ENCODE results near the gene SLC25A15.
A peak's percentile ranks its signal among the peaks of the same experiment; 100 is the strongest.

Gene SLC25A15

DNA sequence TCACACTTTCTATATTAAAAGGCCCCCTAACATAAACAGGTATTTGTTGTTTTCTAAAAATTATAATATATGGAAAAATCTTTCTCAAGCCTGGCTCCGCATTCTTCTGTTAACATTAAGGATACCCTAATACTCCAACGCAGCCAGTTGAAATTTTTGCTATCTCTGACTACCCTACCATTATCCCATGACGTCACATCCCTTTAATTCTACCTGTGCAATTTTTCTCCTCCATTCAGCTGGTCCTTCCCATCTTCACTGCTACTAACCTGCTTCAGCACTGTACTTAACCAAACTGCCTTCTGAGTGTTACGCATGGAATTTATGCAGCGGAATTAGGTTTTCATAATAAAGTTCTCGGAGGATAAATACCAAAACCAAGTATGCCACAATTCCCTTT is 19.4 kb upstream of the SLC25A15 start:
- Histone ChIP-seq H3K27me3 (ENCODE audit: insufficient read depth, poor library complexity, severe bottlenecking) (no peaks in the 10 kb centered on the region), H3K36me3 (ENCODE audit: low read depth) (peaks cover 22% of the 10 kb centered on the region), H3K4me3 (ENCODE audit: severe bottlenecking) (peak overlapping the region; percentile 82), H3K27ac (ENCODE audit: poor library complexity, severe bottlenecking) (no peak overlapping the region), H3K9me3 (ENCODE audit: severe bottlenecking) (no peaks in the 10 kb centered on the region), H3K4me1 (ENCODE audit: insufficient read depth, poor library complexity, severe bottlenecking) (peaks cover 6% of the 10 kb centered on the region)
- TF ChIP-seq, protein P1, sequence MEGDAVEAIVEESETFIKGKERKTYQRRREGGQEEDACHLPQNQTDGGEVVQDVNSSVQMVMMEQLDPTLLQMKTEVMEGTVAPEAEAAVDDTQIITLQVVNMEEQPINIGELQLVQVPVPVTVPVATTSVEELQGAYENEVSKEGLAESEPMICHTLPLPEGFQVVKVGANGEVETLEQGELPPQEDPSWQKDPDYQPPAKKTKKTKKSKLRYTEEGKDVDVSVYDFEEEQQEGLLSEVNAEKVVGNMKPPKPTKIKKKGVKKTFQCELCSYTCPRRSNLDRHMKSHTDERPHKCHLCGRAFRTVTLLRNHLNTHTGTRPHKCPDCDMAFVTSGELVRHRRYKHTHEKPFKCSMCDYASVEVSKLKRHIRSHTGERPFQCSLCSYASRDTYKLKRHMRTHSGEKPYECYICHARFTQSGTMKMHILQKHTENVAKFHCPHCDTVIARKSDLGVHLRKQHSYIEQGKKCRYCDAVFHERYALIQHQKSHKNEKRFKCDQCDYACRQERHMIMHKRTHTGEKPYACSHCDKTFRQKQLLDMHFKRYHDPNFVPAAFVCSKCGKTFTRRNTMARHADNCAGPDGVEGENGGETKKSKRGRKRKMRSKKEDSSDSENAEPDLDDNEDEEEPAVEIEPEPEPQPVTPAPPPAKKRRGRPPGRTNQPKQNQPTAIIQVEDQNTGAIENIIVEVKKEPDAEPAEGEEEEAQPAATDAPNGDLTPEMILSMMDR (IDR thresholded peaks at IDR 0.05; ENCODE audit: poor library complexity, severe bottlenecking), result no peak
- ATAC-seq (ENCODE audit: low read depth) (no peak), DNase-seq (ENCODE audit: low spot score) (no peak)

DNA sequence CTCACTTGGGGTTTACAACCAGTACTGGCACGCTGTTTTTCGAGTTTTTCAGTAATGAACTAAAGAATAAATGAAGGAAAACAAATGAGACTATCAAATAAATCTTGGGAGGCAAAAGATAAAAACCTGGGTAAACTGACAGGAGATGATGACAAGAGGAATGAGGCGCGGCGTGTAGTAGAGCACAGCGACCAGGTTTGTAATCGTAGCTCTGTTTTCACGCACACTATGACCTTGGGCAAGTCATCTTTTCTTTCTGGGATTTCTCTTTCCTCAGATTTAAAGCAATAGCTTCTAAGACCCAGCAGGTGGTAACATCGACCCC is 18.8 kb upstream of the SLC25A15 start:
- Histone ChIP-seq H3K27ac (ENCODE audit: poor library complexity, severe bottlenecking) (peak overlapping the region; percentile 51), H3K36me3 (ENCODE audit: low read depth) (peaks cover 16% of the 10 kb centered on the region), H3K4me1 (ENCODE audit: insufficient read depth, poor library complexity, severe bottlenecking) (peaks cover 6% of the 10 kb centered on the region), H3K27me3 (ENCODE audit: insufficient read depth, poor library complexity, severe bottlenecking) (no peaks in the 10 kb centered on the region), H3K9me3 (ENCODE audit: severe bottlenecking) (no peaks in the 10 kb centered on the region), H3K4me3 (ENCODE audit: severe bottlenecking) (peak overlapping the region; percentile 82)
- ATAC-seq (ENCODE audit: low read depth) (no peak), DNase-seq (ENCODE audit: low spot score) (no peak)
- TF ChIP-seq, protein P1 (IDR thresholded peaks at IDR 0.05; ENCODE audit: poor library complexity, severe bottlenecking), result no peak

DNA sequence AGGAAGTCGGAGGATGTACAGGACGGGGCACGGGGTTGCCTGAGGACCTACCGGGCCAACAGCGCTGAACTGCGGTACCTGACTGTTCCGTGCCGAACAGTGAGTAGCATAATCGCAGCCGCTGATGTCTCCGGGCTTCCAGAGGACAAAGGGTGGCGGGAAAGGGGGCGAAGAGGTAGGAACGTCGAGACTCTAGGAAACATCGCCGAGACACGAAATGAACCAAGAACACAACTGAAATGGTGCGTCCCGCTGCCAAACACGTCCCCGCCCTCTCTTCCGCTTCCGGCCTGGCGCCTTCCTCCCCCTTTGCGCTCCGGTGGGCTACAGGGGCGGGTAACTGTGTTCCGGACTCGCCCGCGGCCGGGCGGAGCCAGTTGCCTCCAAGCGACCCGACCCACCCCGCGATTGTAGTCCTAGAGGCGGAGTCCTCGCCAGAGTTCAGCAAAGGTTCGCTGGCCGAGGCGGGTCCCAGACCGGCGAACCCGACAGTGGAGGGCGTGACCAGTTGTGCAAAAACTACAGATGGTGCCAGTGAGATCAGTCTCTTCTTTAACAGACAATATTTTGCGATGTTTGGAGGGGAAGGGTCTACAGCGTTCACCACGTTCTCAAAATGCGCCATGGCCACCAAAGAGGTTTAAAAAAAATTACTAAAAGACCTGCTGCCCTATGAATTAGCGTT is 18.3 kb upstream of the SLC25A15 start, which contains the start of gene MRPS31:
Gene MRPS31, minus strand, starts transcription at position 257 of the 685 bp plus-strand sequence. Its CDS starts 54 bp downstream, at position 203.
- DNase-seq (ENCODE audit: low spot score) (peak; percentile 94), ATAC-seq (ENCODE audit: low read depth) (peak; percentile 99)
- Histone ChIP-seq H3K4me1 (ENCODE audit: insufficient read depth, poor library complexity, severe bottlenecking) (peaks cover 6% of the 10 kb centered on the region), H3K27me3 (ENCODE audit: insufficient read depth, poor library complexity, severe bottlenecking) (no peaks in the 10 kb centered on the region), H3K4me3 (ENCODE audit: severe bottlenecking) (peak within 1 kb of the TSS; percentile 82), H3K9me3 (ENCODE audit: severe bottlenecking) (no peaks in the 10 kb centered on the region), H3K36me3 (ENCODE audit: low read depth) (peaks cover 11% of the 10 kb centered on the region), H3K27ac (ENCODE audit: poor library complexity, severe bottlenecking) (peak within 1 kb of the TSS; percentile 51)
- TF ChIP-seq, protein P1 (IDR thresholded peaks at IDR 0.05; ENCODE audit: poor library complexity, severe bottlenecking), result no peak

DNA sequence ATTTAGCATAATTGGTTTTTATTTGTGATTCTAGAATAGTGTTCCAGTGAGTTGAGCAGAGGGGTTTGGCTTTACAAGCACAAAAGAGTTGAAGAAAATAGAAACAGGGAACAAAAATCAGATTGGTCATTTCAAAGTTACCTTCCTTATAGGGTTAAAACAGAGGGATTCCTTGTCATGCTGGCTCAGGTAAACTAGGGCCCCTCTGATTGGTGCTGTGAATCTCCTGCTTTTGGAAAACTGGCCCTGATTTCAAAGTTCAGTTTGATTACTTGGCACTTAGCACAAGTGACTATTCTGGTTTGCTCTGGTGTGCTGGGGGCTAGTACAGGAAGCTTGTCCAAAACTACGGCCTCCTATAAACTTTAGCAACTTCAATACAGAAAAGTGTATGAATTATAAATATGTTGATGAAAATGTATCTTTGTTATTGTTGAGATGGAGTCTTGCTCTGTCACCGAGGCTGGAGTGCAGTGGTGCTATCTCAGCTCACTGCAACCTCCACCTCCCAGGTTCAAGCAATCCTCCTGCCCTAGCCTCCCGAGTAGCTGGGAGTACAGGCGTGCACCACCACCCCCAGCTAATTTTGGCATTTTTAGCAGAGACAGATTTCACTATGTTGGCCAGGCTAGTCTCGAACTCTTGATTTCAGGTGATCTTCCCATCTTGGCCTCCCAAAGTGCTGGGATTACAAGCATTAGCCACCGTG is 16.5 kb upstream of the SLC25A15 start:
- H3K36me3 ChIP-seq (ENCODE audit: low read depth), result 0 out of 2 replicates have a peak, but pooled peaks cover 3% of the 10 kb centered on the region
- DNase-seq (ENCODE audit: low spot score), result no peak
- no peak overlapping the region for H3K4me3 ChIP-seq (ENCODE audit: severe bottlenecking)
- no peaks in the 10 kb centered on the region for H3K27me3 ChIP-seq (ENCODE audit: insufficient read depth, poor library complexity, severe bottlenecking)
- no peak overlapping the region for H3K27ac ChIP-seq (ENCODE audit: poor library complexity, severe bottlenecking)
- no peaks in the 10 kb centered on the region for H3K9me3 ChIP-seq (ENCODE audit: severe bottlenecking)
- TF ChIP-seq, protein P1 (IDR thresholded peaks at IDR 0.05; ENCODE audit: poor library complexity, severe bottlenecking), result no peak
- ATAC-seq (ENCODE audit: low read depth), result no peak
- H3K4me1 ChIP-seq (ENCODE audit: insufficient read depth, poor library complexity, severe bottlenecking), result peaks cover 12% of the 10 kb centered on the region

DNA sequence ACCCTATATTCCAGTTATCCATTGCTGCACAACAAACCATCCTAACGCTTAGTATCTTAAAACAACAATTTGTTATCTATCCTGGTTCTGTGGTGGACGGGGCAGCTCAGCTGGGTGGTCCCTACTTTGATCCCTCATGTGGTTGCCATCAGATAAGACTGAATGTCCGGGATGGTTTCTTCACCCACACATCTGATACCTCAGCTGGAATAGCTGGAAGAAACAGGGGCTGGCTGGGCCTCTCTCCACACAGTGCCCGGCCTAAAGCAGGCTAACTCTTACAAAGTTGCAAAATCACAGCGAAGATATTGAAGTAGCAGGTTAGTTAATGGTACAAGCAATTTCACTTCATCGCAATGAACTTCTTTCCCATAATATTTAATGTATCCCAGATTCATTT is 14.7 kb upstream of the SLC25A15 start:
- H3K36me3 ChIP-seq (ENCODE audit: low read depth), result 0 out of 2 replicates have a peak, but pooled peaks cover under 1% of the 10 kb centered on the region
- H3K4me3 ChIP-seq (ENCODE audit: severe bottlenecking), result no peak overlapping the region
- DNase-seq (ENCODE audit: low spot score) (no peak), ATAC-seq (ENCODE audit: low read depth) (no peak)
- TF ChIP-seq, protein P1 (IDR thresholded peaks at IDR 0.05; ENCODE audit: poor library complexity, severe bottlenecking), result no peak
- H3K9me3 ChIP-seq (ENCODE audit: severe bottlenecking), result no peaks in the 10 kb centered on the region
- peaks cover 9% of the 10 kb centered on the region for H3K4me1 ChIP-seq (ENCODE audit: insufficient read depth, poor library complexity, severe bottlenecking)
- H3K27ac ChIP-seq (ENCODE audit: poor library complexity, severe bottlenecking), result no peak overlapping the region
- H3K27me3 ChIP-seq (ENCODE audit: insufficient read depth, poor library complexity, severe bottlenecking), result no peaks in the 10 kb centered on the region

Data from RWPE2 (cell line).